GM12872 (cell line): ENCODE measurements around the gene COL8A2.

Experiments used
- CTCF ChIP-seq: IDR thresholded peaks from 3 replicates; pipeline ENCODE4 v1.5.1; 2011; ENCODE audit warnings: low read depth, mild to moderate bottlenecking, low read length, moderate library complexity; ENCODE audit not compliant: insufficient read depth

Gene COL8A2

GRCh38 chr1:36134031-36134430 lies 9.0 kb upstream of the COL8A2 start:
- TF ChIP-seq CTCF = no peak

- TF ChIP-seq CTCF = no peak
Measured at GRCh38 chr1:36133484-36133883, 8.5 kb upstream of the COL8A2 start.

- no peak for TF ChIP-seq CTCF
Measured at GRCh38 chr1:36132029-36132428, 7.0 kb upstream of the COL8A2 start.

- TF ChIP-seq CTCF = no peak
Measured at GRCh38 chr1:36128905-36129206, 3.8 kb upstream of the COL8A2 start.

- no peak for TF ChIP-seq CTCF
Measured at GRCh38 chr1:36128126-36128904, 3.3 kb upstream of the COL8A2 start.

- TF ChIP-seq CTCF = no peak
Measured at GRCh38 chr1:36126797-36127500, 1.9 kb upstream of the COL8A2 start.

- TF ChIP-seq CTCF = no peak
Measured at GRCh38 chr1:36126005-36126716, 1.1 kb upstream of the COL8A2 start.
